ENCODE results near the gene NOX3.
"Not testable (repeated sequence)": the region's sequence is repeated elsewhere in the genome, so short reads cannot be mapped to it uniquely, and the experiment has no call there.

The NOX3 gene

GRCh38 chr6:155466539-155466938 is 10.9 kb upstream of the NOX3 start:
- DNase-seq = no peak

- no peak for DNase-seq
Observed at GRCh38 chr6:155461556-155461955, 5.9 kb upstream of the NOX3 start.

GRCh38 chr6:155454471-155454870 is 1.2 kb downstream of the NOX3 start:
- DNase-seq = no peak

- DNase-seq = no peak
Observed at GRCh38 chr6:155454008-155454407, 1.6 kb downstream of the NOX3 start.

GRCh38 chr6:155452576-155452975 is 3.1 kb downstream of the NOX3 start:
- DNase-seq = no peak

GRCh38 chr6:155451530-155451929 is 4.1 kb downstream of the NOX3 start:
- DNase-seq = not testable (repeated sequence)

- DNase-seq = no peak
Observed at GRCh38 chr6:155450240-155450581, 5.4 kb downstream of the NOX3 start.

GRCh38 chr6:155449450-155450239 is 6.0 kb downstream of the NOX3 start:
- no peak for DNase-seq

GRCh38 chr6:155448668-155449449 is 6.8 kb downstream of the NOX3 start:
- DNase-seq = no peak

- no peak for DNase-seq
Observed at GRCh38 chr6:155447949-155448348, 7.7 kb downstream of the NOX3 start.

GRCh38 chr6:155444952-155445903 is 10.4 kb downstream of the NOX3 start:
- DNase-seq = no peak

- DNase-seq = no peak
Observed at GRCh38 chr6:155444120-155444917, 11.3 kb downstream of the NOX3 start.

GRCh38 chr6:155443168-155443567 is 12.5 kb downstream of the NOX3 start:
- DNase-seq = no peak

- no peak for DNase-seq
Observed at GRCh38 chr6:155442562-155442961, 13.1 kb downstream of the NOX3 start.

GRCh38 chr6:155441112-155441465 is 14.6 kb downstream of the NOX3 start:
- DNase-seq = no peak

- no peak for DNase-seq
Observed at GRCh38 chr6:155440398-155441111, 15.1 kb downstream of the NOX3 start.

GRCh38 chr6:155439376-155439775 is 16.3 kb downstream of the NOX3 start:
- DNase-seq = no peak

- DNase-seq = no peak
Observed at GRCh38 chr6:155436981-155437749, 18.5 kb downstream of the NOX3 start.

- no peak for DNase-seq
Observed at GRCh38 chr6:155434829-155435423, 20.7 kb downstream of the NOX3 start.

- no peak for DNase-seq
Observed at GRCh38 chr6:155434096-155434495, 21.5 kb downstream of the NOX3 start.

- DNase-seq = no peak
Observed at GRCh38 chr6:155432293-155432692, 23.3 kb downstream of the NOX3 start.
